Nephron progenitor cell (in vitro differentiated cells): ENCODE data around the gene LRRC10B.
"Not testable (repeated sequence)": the region's sequence is repeated elsewhere in the genome, so short reads cannot be mapped to it uniquely, and the experiment has no call there.

Experiments used
- DNase-seq: peaks from one replicate; pipeline ENCODE4 v3.0.0; 2021
- H3K27ac Mint-ChIP-seq: 2 replicates; pipeline ENCODE4 v1.8.0; 2021; ENCODE audit warnings: mild to moderate bottlenecking, moderate library complexity, mixed read lengths
- H3K27me3 Mint-ChIP-seq: 2 replicates; pipeline ENCODE4 v1.8.0; 2021; ENCODE audit warnings: mild to moderate bottlenecking, low read depth, mixed read lengths; ENCODE audit not compliant: poor library complexity
- H3K36me3 Mint-ChIP-seq: 2 replicates; pipeline ENCODE4 v1.8.0; 2021; ENCODE audit warnings: low read depth, mixed read lengths
- H3K4me1 Mint-ChIP-seq: 2 replicates; pipeline ENCODE4 v1.8.0; 2021; ENCODE audit warnings: mixed read lengths
- H3K4me3 Mint-ChIP-seq: 2 replicates; pipeline ENCODE4 v1.8.0; 2021; ENCODE audit warnings: mild to moderate bottlenecking, moderate library complexity, mixed read lengths
- H3K9me3 Mint-ChIP-seq: 2 replicates; pipeline ENCODE4 v1.8.0; 2021; ENCODE audit warnings: mild to moderate bottlenecking, moderate library complexity, mixed read lengths
- CTCF ChIP-seq: fragments of 200-600 bp; sonication (generic); IDR thresholded peaks from 2 replicates; pipeline ENCODE4 v1.5.0; 2021; ENCODE audit warnings: antibody characterized with exemption

The LRRC10B gene

GRCh38 chr11:61507962-61508861 is at the start of gene LRRC10B:
Gene LRRC10B (plus strand): TSS chr11:61508749. CDS start chr11:61508999, 250 bp downstream.
- Mint-ChIP-seq H3K27me3 (peaks cover 29% of the 10 kb centered on the region), H3K36me3 (no peaks in the 10 kb centered on the region), H3K4me1 (peaks cover 75% of the 10 kb centered on the region), H3K27ac (no peak within 1 kb of the TSS), H3K4me3 (peak within 1 kb of the TSS; percentile 79), H3K9me3 (no peaks in the 10 kb centered on the region)
- no peak for TF ChIP-seq CTCF
- DNase-seq: peak; percentile 86

DNA sequence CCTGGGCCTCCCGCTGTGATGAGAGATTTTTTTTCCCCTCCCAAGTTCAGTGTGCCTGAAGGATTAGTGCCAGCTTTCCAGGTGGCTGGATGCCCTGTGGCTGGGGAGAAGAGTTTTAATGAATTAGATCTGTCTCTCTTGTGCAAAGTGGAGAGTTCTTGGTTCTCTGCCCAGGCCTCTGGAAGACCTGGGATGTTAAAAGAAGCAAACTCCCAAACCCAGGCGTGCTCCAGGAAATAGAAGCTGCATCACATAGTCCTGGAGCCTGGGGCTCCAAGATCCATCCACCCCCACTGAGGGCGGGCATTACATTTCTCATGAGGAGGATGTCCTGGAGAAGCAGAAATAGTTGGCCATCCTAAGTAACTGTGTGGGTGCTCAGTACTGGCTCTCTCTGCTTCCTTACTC is 48.1 kb upstream of the LRRC10B start:
- Mint-ChIP-seq H3K4me3 (no peak overlapping the region), H3K36me3 (peaks cover 26% of the 10 kb centered on the region), H3K9me3 (no peaks in the 10 kb centered on the region), H3K27me3 (peaks cover 6% of the 10 kb centered on the region), H3K4me1 (peaks cover 5% of the 10 kb centered on the region), H3K27ac (peak overlapping the region; percentile 75)
- no peak for DNase-seq
- TF ChIP-seq CTCF: no peak

- H3K9me3 Mint-ChIP-seq: no peaks in the 10 kb centered on the region
- no peak overlapping the region for H3K4me3 Mint-ChIP-seq
- H3K27ac Mint-ChIP-seq: peak overlapping the region; percentile 75
- peaks cover 6% of the 10 kb centered on the region for H3K27me3 Mint-ChIP-seq
- no peak for TF ChIP-seq CTCF
- H3K36me3 Mint-ChIP-seq: peaks cover 22% of the 10 kb centered on the region
- DNase-seq: no peak
- peaks cover 5% of the 10 kb centered on the region for H3K4me1 Mint-ChIP-seq
Measured at GRCh38 chr11:61460986-61461385, 47.6 kb upstream of the LRRC10B start.

- DNase-seq, H3K9me3 Mint-ChIP-seq, H3K27me3 Mint-ChIP-seq, H3K4me3 Mint-ChIP-seq: not testable (repeated sequence)
- Mint-ChIP-seq H3K36me3 (peaks cover 41% of the 10 kb centered on the region), H3K4me1 (peaks cover 12% of the 10 kb centered on the region), H3K27ac (peak overlapping the region; percentile 47)
Measured at GRCh38 chr11:61467602-61468001, 40.9 kb upstream of the LRRC10B start.

GRCh38 chr11:61468002-61468401 is 40.5 kb upstream of the LRRC10B start:
- TF ChIP-seq CTCF: no peak
- no peak for DNase-seq
- Mint-ChIP-seq H3K4me1 (peaks cover 12% of the 10 kb centered on the region), H3K4me3 (no peak overlapping the region), H3K27ac (peak overlapping the region; percentile 47), H3K9me3 (no peaks in the 10 kb centered on the region), H3K36me3 (peaks cover 45% of the 10 kb centered on the region), H3K27me3 (peaks cover 3% of the 10 kb centered on the region)

GRCh38 chr11:61472282-61472681 is 36.3 kb upstream of the LRRC10B start:
- no peak for TF ChIP-seq CTCF
- H3K27ac Mint-ChIP-seq: peak overlapping the region; percentile 71
- peaks cover 12% of the 10 kb centered on the region for H3K4me1 Mint-ChIP-seq
- H3K36me3 Mint-ChIP-seq: peaks cover 47% of the 10 kb centered on the region
- H3K9me3 Mint-ChIP-seq: no peaks in the 10 kb centered on the region
- H3K4me3 Mint-ChIP-seq: no peak overlapping the region
- H3K27me3 Mint-ChIP-seq: peaks cover 3% of the 10 kb centered on the region
- DNase-seq: no peak
